Astrocyte of the spinal cord (primary cell): ENCODE data around the gene WDHD1.

Source experiments
- DNase-seq: peaks from one replicate; pipeline ENCODE4 v3.0.0; 2011; ENCODE audit warnings: low read depth, low spot score
- H3K4me3 ChIP-seq: 2 replicates; pipeline ENCODE4 v1.5.1; 2011; ENCODE audit warnings: low read depth, mild to moderate bottlenecking, low read length, moderate library complexity
- in situ Hi-C: cut with HindIII; loops from 2 replicates; pipeline ENCODE4 v1.10.0; 2017; ENCODE audit warnings: low sequenced_read_pairs
- TF ChIP-seq, protein P1 (sequence below): IDR thresholded peaks from 2 replicates; pipeline ENCODE4 v1.5.1; 2012; ENCODE audit warnings: low read depth, mild to moderate bottlenecking, low read length, inconsistent platforms

The WDHD1 gene

DNA sequence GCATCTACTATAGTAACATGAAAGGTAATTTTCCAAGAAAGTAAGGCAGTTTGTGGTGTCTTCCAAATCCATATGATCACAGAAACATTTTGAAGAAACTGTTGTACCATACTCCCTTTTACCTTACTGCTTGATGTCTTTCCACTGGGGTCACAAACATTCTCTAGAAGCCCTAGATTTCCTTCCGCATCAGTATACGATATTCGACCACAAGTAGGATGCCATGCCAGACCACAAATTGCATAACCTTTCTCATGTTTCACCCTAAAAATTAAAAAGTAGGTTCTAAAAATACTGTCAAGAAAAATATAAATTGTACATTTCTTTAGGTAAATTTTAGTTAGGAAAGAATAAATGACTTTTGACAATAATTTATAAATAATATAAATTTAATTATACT is 26.5 kb downstream of the WDHD1 start:
- no peak overlapping the region for H3K4me3 ChIP-seq
- in situ Hi-C loops = no loop called here
- peak; percentile 42 for DNase-seq
- TF ChIP-seq, protein P1, sequence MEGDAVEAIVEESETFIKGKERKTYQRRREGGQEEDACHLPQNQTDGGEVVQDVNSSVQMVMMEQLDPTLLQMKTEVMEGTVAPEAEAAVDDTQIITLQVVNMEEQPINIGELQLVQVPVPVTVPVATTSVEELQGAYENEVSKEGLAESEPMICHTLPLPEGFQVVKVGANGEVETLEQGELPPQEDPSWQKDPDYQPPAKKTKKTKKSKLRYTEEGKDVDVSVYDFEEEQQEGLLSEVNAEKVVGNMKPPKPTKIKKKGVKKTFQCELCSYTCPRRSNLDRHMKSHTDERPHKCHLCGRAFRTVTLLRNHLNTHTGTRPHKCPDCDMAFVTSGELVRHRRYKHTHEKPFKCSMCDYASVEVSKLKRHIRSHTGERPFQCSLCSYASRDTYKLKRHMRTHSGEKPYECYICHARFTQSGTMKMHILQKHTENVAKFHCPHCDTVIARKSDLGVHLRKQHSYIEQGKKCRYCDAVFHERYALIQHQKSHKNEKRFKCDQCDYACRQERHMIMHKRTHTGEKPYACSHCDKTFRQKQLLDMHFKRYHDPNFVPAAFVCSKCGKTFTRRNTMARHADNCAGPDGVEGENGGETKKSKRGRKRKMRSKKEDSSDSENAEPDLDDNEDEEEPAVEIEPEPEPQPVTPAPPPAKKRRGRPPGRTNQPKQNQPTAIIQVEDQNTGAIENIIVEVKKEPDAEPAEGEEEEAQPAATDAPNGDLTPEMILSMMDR = no peak

DNA sequence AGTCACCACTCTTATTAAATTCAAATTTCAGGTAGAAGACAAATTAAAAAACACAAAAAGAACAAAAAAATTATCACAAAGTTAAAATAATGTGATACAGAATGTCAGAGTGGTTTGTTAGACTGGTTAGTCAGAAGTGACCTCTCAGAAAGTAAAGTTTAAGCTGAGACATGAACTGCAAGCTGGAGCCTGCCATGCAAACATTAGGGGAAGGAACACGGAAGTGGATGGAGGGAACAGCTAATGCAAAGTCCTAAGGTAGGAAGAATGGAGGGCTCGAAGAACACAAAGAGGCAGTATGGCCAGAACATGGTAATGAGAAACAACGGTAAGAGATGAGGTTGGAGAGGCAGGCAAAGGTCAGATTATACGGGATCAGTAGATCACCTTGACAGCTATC is 41.7 kb downstream of the WDHD1 start:
- TF ChIP-seq, protein P1 = no peak
- no peak for DNase-seq
- no peak overlapping the region for H3K4me3 ChIP-seq
- in situ Hi-C loops = no loop called here

DNA sequence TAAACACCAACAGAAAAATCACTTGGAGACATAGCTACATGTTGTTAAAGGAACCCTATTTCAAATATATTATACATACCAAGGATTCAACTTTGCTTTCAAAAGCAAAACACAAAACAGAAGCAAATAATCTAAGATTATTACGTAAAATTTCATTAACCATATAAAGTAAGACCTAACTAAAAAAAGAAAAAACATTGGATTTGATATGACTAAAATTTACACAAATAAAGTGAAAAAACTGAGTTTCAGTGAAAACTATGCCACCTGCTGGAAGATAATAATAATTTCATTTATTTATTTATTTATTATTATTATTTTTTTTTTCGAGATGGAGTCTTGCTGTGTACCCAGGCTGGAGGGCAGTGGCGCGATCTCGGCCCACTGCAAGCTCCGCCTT is 45.2 kb downstream of the WDHD1 start:
- in situ Hi-C loops = no loop called here
- TF ChIP-seq, protein P1 = peak; percentile 21
- H3K4me3 ChIP-seq = no peak overlapping the region
- DNase-seq = peak; percentile 20

DNA sequence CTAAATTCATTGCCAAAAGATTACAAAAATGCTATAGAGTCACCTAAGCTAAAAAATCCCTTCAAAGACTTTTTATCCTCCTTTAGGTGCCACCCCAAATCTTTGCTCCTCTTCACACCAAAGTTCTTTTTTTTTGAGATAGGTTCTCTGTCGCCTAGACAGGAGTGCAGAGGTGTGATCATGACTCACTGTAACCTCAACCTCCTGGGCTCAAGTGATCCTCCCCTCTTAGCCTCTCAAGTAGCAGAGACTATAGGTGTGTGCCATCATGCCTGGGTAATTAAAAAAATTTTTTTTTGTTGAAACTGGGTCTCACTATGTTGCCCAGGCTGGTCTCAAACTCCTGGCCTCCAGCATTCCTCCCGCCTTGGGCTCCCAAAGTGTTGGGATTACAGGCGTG is 47.9 kb downstream of the WDHD1 start:
- TF ChIP-seq, protein P1 = no peak
- in situ Hi-C loops = no loop called here
- no peak for DNase-seq
- no peak overlapping the region for H3K4me3 ChIP-seq

DNA sequence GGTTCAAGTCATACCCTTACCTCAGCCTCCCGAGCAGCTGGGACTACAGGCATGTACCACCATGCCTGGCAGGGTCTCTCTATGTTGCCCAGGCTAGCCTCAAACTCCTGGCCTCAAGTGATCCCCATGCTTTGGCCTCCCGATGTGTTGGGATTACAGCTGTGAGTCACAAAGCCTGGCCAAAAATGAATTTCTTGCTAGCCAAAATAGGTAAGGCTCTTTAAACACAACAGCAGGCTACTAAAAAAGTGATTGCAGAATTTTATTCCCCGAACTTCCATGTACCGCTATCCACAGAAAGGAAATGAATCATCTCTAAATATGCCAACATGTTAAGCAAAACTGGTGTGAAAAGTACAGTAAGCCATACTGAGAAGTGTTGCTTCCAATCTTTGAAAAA is 50.6 kb downstream of the WDHD1 start:
- TF ChIP-seq, protein P1 = no peak

DNA sequence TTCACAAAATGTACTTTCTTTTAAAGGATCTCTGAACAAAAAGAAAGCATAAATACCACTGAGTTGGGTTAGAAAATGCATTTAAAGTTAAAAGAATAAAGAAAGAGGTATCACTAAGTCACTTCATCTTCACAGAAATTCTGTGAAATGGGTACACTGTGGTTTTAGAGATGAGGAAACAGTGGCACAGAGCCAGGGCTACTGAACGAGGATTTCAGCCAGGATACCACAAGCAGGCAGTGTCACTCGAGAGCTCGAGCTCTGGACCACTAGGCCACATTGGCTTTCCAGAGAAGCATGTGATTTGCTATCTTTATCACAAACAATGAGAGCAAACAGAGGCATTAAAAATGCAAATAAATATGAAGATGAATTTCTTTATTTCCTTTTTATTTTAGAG is 51.0 kb downstream of the WDHD1 start:
- in situ Hi-C loops = no loop called here
- TF ChIP-seq, protein P1 = no peak
- DNase-seq = no peak
- H3K4me3 ChIP-seq = no peak overlapping the region

More for the DNA sequence above, 50.6 kb downstream of the WDHD1 start:
- no peak overlapping the region for H3K4me3 ChIP-seq
- DNase-seq = peak; percentile 82
- in situ Hi-C loops = no loop called here
